Gastrocnemius medialis (tissue), 4 donors: ENCODE data around the gene BLOC1S5. TPM values are rescaled to one million over a fixed set of nuclear protein-coding genes. Genes with fewer than 3 reads are reported as not detected.
A peak's percentile ranks its signal among the peaks of the same experiment; 100 is the strongest.

Experiments used
- ATAC-seq, 2 donors: fragments of 150-250 bp; one replicate each; pipeline ENCODE4 v1.9.1; 2016
- DNase-seq, 2 donors: peaks; one replicate each; pipeline ENCODE4 v3.0.0-alpha.2; 2019
- H3K27ac ChIP-seq, 4 donors: fragments of 200-600 bp; sonication (generic); 1 replicate in 1 of 4; 2 replicates in 3 of 4; pipeline ENCODE4 v1.5.1; 2016 to 2018; ENCODE audit warnings: mild to moderate bottlenecking in 2 of 4, moderate library complexity in 1 of 4
- H3K27me3 ChIP-seq, 3 donors: fragments of 200-600 bp; sonication (generic) in 2 of 3; 1 replicate in 1 of 3; 2 replicates in 2 of 3; pipeline versions ENCODE4 v1.5.1 to v1.6.0; 2016 to 2019; ENCODE audit warnings: mild to moderate bottlenecking in 1 of 3, moderate library complexity in 1 of 3
- H3K36me3 ChIP-seq, 2 donors: fragments of 200-600 bp; sonication (generic) in 1 of 2; one replicate each; pipeline ENCODE4 v1.5.1; 2017 to 2018
- H3K4me1 ChIP-seq, 2 donors: fragments of 200-600 bp; sonication (generic) in 1 of 2; one replicate each; pipeline ENCODE4 v1.5.1; 2016 to 2017; ENCODE audit warnings: mild to moderate bottlenecking in 2 of 2
- H3K4me3 ChIP-seq, 4 donors: fragments of 200-600 bp; sonication (generic) in 3 of 4; 1 replicate in 1 of 4; 2 replicates in 3 of 4; pipeline ENCODE4 v1.5.1; 2016 to 2019; ENCODE audit warnings: mild to moderate bottlenecking in 2 of 4
- H3K9me3 ChIP-seq, 3 donors: fragments of 200-600 bp; sonication (generic) in 2 of 3; 1 replicate in 1 of 3; 2 replicates in 2 of 3; pipeline ENCODE4 v1.5.1; 2016 to 2019
- POLR2A ChIP-seq, 2 donors: fragments of 450-650 bp; IDR thresholded peaks; one replicate each; pipeline ENCODE4 v1.6.1; 2017; ENCODE audit warnings: antibody characterized with exemption in 2 of 2, mild to moderate bottlenecking in 2 of 2, moderate library complexity in 2 of 2
- in situ Hi-C, 4 donors: fragments of 200-750 bp; cut with MboI; loops; one replicate each; pipeline versions ENCODE4 v1.15.0 to v1.8.0; 2017; ENCODE audit warnings: low sequenced_read_pairs in 4 of 4
- intact Hi-C: fragments of 100-400 bp; cut with DNase I; formaldehyde crosslinking; loops from one replicate; pipeline ENCODE4 v1.15.1; 2023; ENCODE audit warnings: low total_unique reads
- total RNA-seq, 4 donors: library from RNA; depleted of rRNA; stranded (reverse); fragments of >200 nt; gene quantifications; one replicate each; pipeline versions ENCODE4 v1.1.0 to v1.2.3, GENCODE V29; 2016
- TF ChIP-seq, protein P1 (sequence below), 5 experiments: fragments of 450-650 bp in 3 of 5; fragments of 200-600 bp in 2 of 5; sonication (generic) in 2 of 5; IDR thresholded peaks in 4 of 5; conservative IDR thresholded peaks in 1 of 5; 1 replicate in 4 of 5; 2 replicates in 1 of 5; pipeline ENCODE4 v1.5.1; 2016 to 2019; ENCODE audit warnings: antibody characterized with exemption in 5 of 5, mild to moderate bottlenecking in 3 of 5, moderate library complexity in 3 of 5

The BLOC1S5 gene
- total RNA-seq, 4 donors from 2014 or later, result 5.4 to 13.6 (median 9.4) TPM

DNA sequence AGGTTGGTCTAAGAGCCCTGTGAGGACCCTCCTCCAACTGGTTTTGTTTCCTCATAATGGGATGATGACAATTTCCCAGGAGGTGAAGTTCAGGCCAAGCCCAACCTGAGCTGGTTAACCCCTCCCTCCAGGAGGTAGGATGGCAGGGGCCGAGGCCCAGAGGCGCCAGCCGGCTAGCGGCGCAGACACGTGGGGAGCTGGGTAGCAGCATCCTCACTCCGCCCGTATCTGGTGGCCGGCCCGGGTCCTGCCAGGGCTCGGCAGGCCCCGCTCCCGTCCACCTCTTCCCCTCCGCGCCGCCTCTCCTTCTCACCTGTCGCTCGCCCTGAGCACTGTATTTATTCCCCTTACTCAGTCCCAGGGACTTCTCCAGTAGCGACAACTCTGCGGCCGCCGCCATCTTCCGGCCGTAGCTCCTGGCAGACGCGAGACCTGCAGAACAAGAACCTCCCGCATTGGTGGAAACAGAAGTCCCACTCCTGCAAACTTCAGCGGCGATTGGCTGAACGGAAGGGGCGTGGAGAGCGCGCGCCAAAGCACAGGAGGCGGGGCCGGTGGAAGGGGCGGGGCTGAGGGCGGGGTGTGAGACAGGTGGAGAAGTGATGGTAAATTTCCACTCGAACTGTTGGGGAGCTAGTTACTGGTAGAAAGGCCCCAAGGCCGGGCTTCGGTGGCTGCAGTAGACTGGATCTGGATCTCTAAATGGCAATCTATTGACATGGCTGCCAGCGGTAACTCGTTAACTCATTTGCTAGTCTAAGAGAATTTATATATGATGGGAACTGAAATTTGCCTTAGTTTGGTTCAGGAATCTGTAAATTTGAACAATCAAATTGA, 38.2 kb upstream of the BLOC1S5 start, which contains the start of gene EEF1E1:
Gene EEF1E1 (minus strand): TSS at position 427 of the 837 bp plus-strand sequence. CDS start 27 bp downstream, at position 400.
- Histone ChIP-seq H3K27me3 (peaks cover 0 to 10% (median 8%) of the 10 kb centered on the region in 3 donors), H3K9me3 (no peaks in the 10 kb centered on the region), H3K36me3 (peaks cover 0 to 2% of the 10 kb centered on the region in 2 donors), H3K27ac (peak within 1 kb of the TSS; percentile 68 to 81 (median 74)), H3K4me1 (peaks cover 7 to 9% of the 10 kb centered on the region in 2 donors), H3K4me3 (peak within 1 kb of the TSS; percentile 64 to 92 (median 84))
- TF ChIP-seq POLR2A (IDR thresholded peaks at IDR 0.05), result peak in 1 of 2 donors; percentile 26
- TF ChIP-seq, protein P1, sequence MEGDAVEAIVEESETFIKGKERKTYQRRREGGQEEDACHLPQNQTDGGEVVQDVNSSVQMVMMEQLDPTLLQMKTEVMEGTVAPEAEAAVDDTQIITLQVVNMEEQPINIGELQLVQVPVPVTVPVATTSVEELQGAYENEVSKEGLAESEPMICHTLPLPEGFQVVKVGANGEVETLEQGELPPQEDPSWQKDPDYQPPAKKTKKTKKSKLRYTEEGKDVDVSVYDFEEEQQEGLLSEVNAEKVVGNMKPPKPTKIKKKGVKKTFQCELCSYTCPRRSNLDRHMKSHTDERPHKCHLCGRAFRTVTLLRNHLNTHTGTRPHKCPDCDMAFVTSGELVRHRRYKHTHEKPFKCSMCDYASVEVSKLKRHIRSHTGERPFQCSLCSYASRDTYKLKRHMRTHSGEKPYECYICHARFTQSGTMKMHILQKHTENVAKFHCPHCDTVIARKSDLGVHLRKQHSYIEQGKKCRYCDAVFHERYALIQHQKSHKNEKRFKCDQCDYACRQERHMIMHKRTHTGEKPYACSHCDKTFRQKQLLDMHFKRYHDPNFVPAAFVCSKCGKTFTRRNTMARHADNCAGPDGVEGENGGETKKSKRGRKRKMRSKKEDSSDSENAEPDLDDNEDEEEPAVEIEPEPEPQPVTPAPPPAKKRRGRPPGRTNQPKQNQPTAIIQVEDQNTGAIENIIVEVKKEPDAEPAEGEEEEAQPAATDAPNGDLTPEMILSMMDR (IDR thresholded peaks at IDR 0.05 in 4 of 5, conservative IDR thresholded peaks at IDR 0.05 in 1 of 5), result no peak
- DNase-seq (peak; percentile 91 to 93), ATAC-seq (peak; percentile 100)
- in situ Hi-C loops, result no loop called here
- intact Hi-C loops, result loop anchor here (2.0 kb wide), 1 partner anchor 38 kb away; the partner anchor contains the start of gene BLOC1S5

DNA sequence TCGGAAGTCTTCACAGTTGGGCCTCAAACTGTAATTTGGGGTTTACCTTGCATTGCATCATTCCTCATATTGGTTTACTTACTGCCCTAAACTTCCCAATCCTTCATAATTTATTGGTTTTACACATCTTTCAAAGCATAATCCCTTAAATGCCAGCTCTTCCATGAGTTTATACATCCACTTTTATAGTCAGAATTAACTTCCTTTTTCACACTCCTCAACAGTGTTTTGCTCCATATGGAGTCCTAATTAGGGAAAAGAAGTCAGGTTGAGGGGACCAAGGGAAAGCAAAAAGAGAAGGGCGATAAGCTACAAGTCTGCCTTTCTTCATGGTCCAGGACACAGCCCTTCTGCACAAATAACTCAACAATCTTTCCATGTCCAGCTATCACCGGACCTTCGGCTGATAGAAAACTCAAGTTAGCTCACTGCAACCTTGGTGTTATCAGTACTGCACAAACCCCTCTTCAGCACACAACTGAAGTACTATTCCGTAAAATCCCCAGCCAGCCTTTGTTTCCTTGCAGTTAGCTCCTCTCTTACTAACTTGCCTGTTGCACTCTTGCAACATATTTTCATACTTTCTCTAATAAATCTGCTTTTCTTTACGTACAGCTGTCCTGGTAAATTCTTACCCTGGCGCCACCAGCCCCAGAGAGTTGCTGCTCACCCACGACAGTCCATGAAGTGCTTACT, 36.1 kb upstream of the BLOC1S5 start:
- Histone ChIP-seq H3K27me3 (no peaks in the 10 kb centered on the region), H3K4me1 (peaks cover 7 to 9% of the 10 kb centered on the region in 2 donors), H3K9me3 (no peaks in the 10 kb centered on the region), H3K4me3 (no peak overlapping the region), H3K36me3 (peaks cover 0 to 18% of the 10 kb centered on the region in 2 donors), H3K27ac (no peak overlapping the region)
- no peak for DNase-seq
- ATAC-seq, result no peak
- intact Hi-C loops, result no loop called here
- in situ Hi-C loops, result no loop called here
- TF ChIP-seq, protein P1 (IDR thresholded peaks at IDR 0.05 in 4 of 5, conservative IDR thresholded peaks at IDR 0.05 in 1 of 5), result no peak
- no peak for TF ChIP-seq POLR2A (IDR thresholded peaks at IDR 0.05)

DNA sequence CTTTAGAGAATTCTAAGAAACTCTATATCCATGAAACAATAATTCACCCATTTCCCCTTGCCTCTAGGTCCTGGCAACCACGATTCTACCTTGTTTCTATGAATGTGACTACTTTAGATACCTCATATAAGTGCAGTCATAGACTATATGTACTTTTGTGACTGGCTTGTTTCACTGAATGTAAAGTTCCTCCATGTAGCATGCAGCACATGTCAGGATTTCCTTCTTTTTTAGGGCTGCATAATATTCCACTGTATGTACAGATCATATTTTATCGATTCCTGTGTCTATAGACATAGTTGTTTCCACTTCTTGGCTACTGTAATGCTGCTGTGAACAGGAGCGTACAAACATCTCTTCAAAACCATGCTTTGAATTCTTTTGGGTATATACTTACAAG, 26.5 kb upstream of the BLOC1S5 start:
- H3K4me3 ChIP-seq, result no peak overlapping the region
- DNase-seq (no peak), ATAC-seq (no peak)
- TF ChIP-seq, protein P1 (IDR thresholded peaks at IDR 0.05 in 4 of 5, conservative IDR thresholded peaks at IDR 0.05 in 1 of 5), result no peak
- TF ChIP-seq POLR2A (IDR thresholded peaks at IDR 0.05), result no peak
- H3K27me3 ChIP-seq, result no peaks in the 10 kb centered on the region
- in situ Hi-C loops (loop anchor here in 1 of 4 donors (25.0 kb wide), 1 partner anchor 347 kb away; the partner anchor contains the start of gene SLC35B3), intact Hi-C loops (no loop called here)
- no peak overlapping the region for H3K27ac ChIP-seq
- H3K9me3 ChIP-seq, result no peaks in the 10 kb centered on the region
- H3K36me3 ChIP-seq, result peaks cover 3 to 75% of the 10 kb centered on the region in 2 donors
- H3K4me1 ChIP-seq, result no peaks in the 10 kb centered on the region

DNA sequence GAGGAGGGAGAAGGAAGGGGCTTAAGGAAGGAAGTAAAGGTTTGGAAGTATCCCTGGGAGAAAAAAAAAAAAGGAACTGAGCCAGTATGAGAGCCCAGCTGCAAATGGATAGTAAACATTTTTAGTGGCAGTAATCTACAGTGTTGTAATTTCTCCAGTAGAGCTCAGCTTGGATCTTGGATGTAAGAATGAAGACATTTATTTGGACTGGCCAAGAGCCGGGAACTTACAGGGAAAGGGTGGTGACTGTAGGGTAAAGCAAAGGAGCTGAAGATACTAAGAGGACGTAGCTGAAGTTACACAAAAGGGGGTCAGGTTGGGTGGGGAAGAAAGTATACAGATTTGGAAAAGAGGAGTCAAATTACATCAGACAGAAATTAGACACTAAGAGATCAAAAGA, 24.7 kb upstream of the BLOC1S5 start:
- Histone ChIP-seq H3K4me3 (no peak overlapping the region), H3K27ac (no peak overlapping the region), H3K9me3 (no peaks in the 10 kb centered on the region), H3K27me3 (no peaks in the 10 kb centered on the region), H3K36me3 (peaks cover 0 to 60% of the 10 kb centered on the region in 2 donors), H3K4me1 (peaks cover 3 to 12% of the 10 kb centered on the region in 2 donors)
- intact Hi-C loops (no loop called here), in situ Hi-C loops (loop anchor here in 1 of 4 donors (25.0 kb wide), 1 partner anchor 348 kb away; the partner anchor contains the start of gene SLC35B3)
- DNase-seq (no peak), ATAC-seq (no peak)
- no peak for TF ChIP-seq POLR2A (IDR thresholded peaks at IDR 0.05)
- TF ChIP-seq, protein P1 (IDR thresholded peaks at IDR 0.05 in 4 of 5, conservative IDR thresholded peaks at IDR 0.05 in 1 of 5), result no peak
